Cardiac muscle cell (in vitro differentiated cells and primary cell): Measurements from ENCODE around the gene NFIA. TPM values are rescaled to one million over a fixed set of nuclear protein-coding genes. Genes with fewer than 3 reads are reported as not detected.

ENCODE experiments used
- DNase-seq, 2 donors: peaks; one replicate each; pipeline versions ENCODE4 v3.0.0 to v3.0.0-alpha.2; 2010 to 2017; ENCODE audit warnings: low read depth in 1 of 2, low spot score in 1 of 2
- H3K27ac ChIP-seq: fragments of 200-600 bp; sonication (generic); 2 replicates; pipeline ENCODE4 v1.5.1; 2016
- H3K27me3 ChIP-seq: fragments of 200-600 bp; sonication (generic); 2 replicates; pipeline ENCODE4 v1.6.0; 2016; ENCODE audit warnings: control low read depth
- H3K36me3 ChIP-seq: fragments of 200-600 bp; sonication (generic); 2 replicates; pipeline ENCODE4 v1.5.1; 2016; ENCODE audit warnings: control low read depth
- H3K4me1 ChIP-seq: fragments of 200-600 bp; sonication (generic); 2 replicates; pipeline ENCODE4 v1.8.1; 2017; ENCODE audit warnings: low read depth, mild to moderate bottlenecking, mixed run types
- H3K4me3 ChIP-seq: fragments of 200-600 bp; sonication (generic); 2 replicates; pipeline ENCODE4 v1.5.1; 2016; ENCODE audit warnings: mild to moderate bottlenecking
- H3K9me3 ChIP-seq: fragments of 200-600 bp; sonication (generic); 2 replicates; pipeline ENCODE4 v1.5.1; 2017; ENCODE audit warnings: low read depth, mild to moderate bottlenecking, control low read depth
- CTCF ChIP-seq: IDR thresholded peaks from 2 replicates; pipeline ENCODE4 v1.5.1; 2012; ENCODE audit warnings: low read depth, mild to moderate bottlenecking, low read length
- polyA plus RNA-seq: library from polyadenylated mRNA; unstranded; fragments of >200 nt; fragmentation: Nextera tagmentation; extraction: Ambion mirVana; gene quantifications from 2 replicates; pipeline ENCODE4 v1.2.1, GENCODE V29; 2016
- total RNA-seq: library from RNA; depleted of rRNA; stranded (reverse); fragments of >200 nt; gene quantifications from 2 replicates; pipeline ENCODE4 v1.2.3, GENCODE V29; 2016

Gene NFIA
- total and polyA plus RNA-seq, 2 experiments from 2014 or later, result 10.1 to 12.0 TPM

- Histone ChIP-seq H3K27me3 (no peaks in the 10 kb centered on the region), H3K4me1 (peaks cover 21% of the 10 kb centered on the region), H3K36me3 (no peaks in the 10 kb centered on the region), H3K4me3 (no peak overlapping the region), H3K9me3 (no peaks in the 10 kb centered on the region), H3K27ac (no peak overlapping the region)
- no peak for DNase-seq
- no peak for TF ChIP-seq CTCF
These were observed 89.0 kb downstream of the NFIA start for GRCh38 chr1:61171346-61171745.

GRCh38 chr1:61171974-61172373 is 89.6 kb downstream of the NFIA start:
- H3K4me3 ChIP-seq, result no peak overlapping the region

GRCh38 chr1:61173118-61173517 is 90.8 kb downstream of the NFIA start:
- no peak for DNase-seq
- Histone ChIP-seq H3K4me1 (peaks cover 21% of the 10 kb centered on the region), H3K4me3 (no peak overlapping the region), H3K27me3 (no peaks in the 10 kb centered on the region), H3K27ac (no peak overlapping the region), H3K36me3 (no peaks in the 10 kb centered on the region), H3K9me3 (no peaks in the 10 kb centered on the region)
- TF ChIP-seq CTCF, result no peak

More at GRCh38 chr1:61171974-61172373, 89.6 kb downstream of the NFIA start:
- Histone ChIP-seq H3K27me3 (no peaks in the 10 kb centered on the region), H3K27ac (no peak overlapping the region), H3K36me3 (no peaks in the 10 kb centered on the region), H3K9me3 (no peaks in the 10 kb centered on the region), H3K4me1 (peaks cover 21% of the 10 kb centered on the region)
- no peak for DNase-seq
- no peak for TF ChIP-seq CTCF

GRCh38 chr1:61174060-61174795 is 91.9 kb downstream of the NFIA start:
- TF ChIP-seq CTCF, result no peak
- Histone ChIP-seq H3K4me3 (no peak overlapping the region), H3K27ac (no peak overlapping the region), H3K27me3 (no peaks in the 10 kb centered on the region), H3K36me3 (no peaks in the 10 kb centered on the region), H3K9me3 (no peaks in the 10 kb centered on the region), H3K4me1 (peaks cover 21% of the 10 kb centered on the region)
- no peak for DNase-seq

GRCh38 chr1:61175976-61176375 is 93.6 kb downstream of the NFIA start:
- no peaks in the 10 kb centered on the region for H3K27me3 ChIP-seq
- peaks cover 9% of the 10 kb centered on the region for H3K4me1 ChIP-seq
- no peak for TF ChIP-seq CTCF

More at GRCh38 chr1:61175976-61176375, 93.6 kb downstream of the NFIA start:
- H3K36me3 ChIP-seq, result no peaks in the 10 kb centered on the region
- no peak for DNase-seq
- H3K4me3 ChIP-seq, result no peak overlapping the region
- no peaks in the 10 kb centered on the region for H3K9me3 ChIP-seq
- H3K27ac ChIP-seq, result no peak overlapping the region
